SK-N-SH (cell line): ENCODE results near the gene SLC7A5. TPM values are rescaled to one million over a fixed set of nuclear protein-coding genes. Genes with fewer than 3 reads are reported as not detected.
A peak's percentile ranks its signal among the peaks of the same experiment; 100 is the strongest.
"Not testable (repeated sequence)": the region's sequence is repeated elsewhere in the genome, so short reads cannot be mapped to it uniquely, and the experiment has no call there.

Source experiments
- CTCF ChIA-PET: fragments of 300-600, 350-600 bp; formaldehyde crosslinking; extraction: SDS; loops from one replicate; lab custom pipeline; 2021; lab: Yijun Ruan, JAX
- POLR2A ChIA-PET: fragments of 350-600 bp; sonication (Branson Sonifier 250); formaldehyde crosslinking; extraction: SDS; loops from one replicate; lab custom pipeline; 2020; ENCODE audit warnings: antibody characterized with exemption, inconsistent platforms; lab: Yijun Ruan, JAX
- DNase-seq: peaks from one replicate; pipeline ENCODE4 v3.0.0; 2012
- H2AFZ ChIP-seq: fragments of 200-600 bp; sonication (generic); 2 replicates; pipeline ENCODE4 v1.8.1; 2016; ENCODE audit warnings: antibody characterized with exemption, mild to moderate bottlenecking, low read depth
- H3F3A ChIP-seq: fragments of 200-600 bp; sonication (generic); replicated peaks from 2 replicates; pipeline ENCODE3; 2016; ENCODE audit warnings: antibody characterized with exemption, mild to moderate bottlenecking; ENCODE audit not compliant: insufficient read depth
- H3K27ac ChIP-seq, 2 experiments: fragments of 200-500 bp in 1 of 2; fragments of 200-600 bp in 1 of 2; sonication (Bioruptor generic) in 1 of 2; sonication (generic), shearing (Covaris generic) in 1 of 2; 2 replicates each; pipeline versions ENCODE4 v1.5.1 to v1.6.1; 2014 to 2016; ENCODE audit warnings: low read depth in 2 of 2, inconsistent platforms in 1 of 2, low read length in 1 of 2, mild to moderate bottlenecking in 1 of 2, mixed read lengths in 1 of 2
- H3K27me3 ChIP-seq: fragments of 200-600 bp; sonication (generic), shearing (Covaris generic); 2 replicates; pipeline ENCODE4 v1.6.1; 2016; ENCODE audit warnings: mixed run types; ENCODE audit not compliant: insufficient read depth
- H3K36me3 ChIP-seq, 2 experiments: fragments of 200-500 bp in 1 of 2; fragments of 200-600 bp in 1 of 2; sonication (Bioruptor generic) in 1 of 2; sonication (generic) in 1 of 2; replicated peaks in 1 of 2; 2 replicates each; pipeline versions ENCODE3 to v1.5.1; 2014 to 2016; ENCODE audit warnings: low read length in 1 of 2, mild to moderate bottlenecking in 1 of 2; ENCODE audit not compliant: insufficient read depth in 2 of 2, control insufficient read depth in 1 of 2
- H3K4me1 ChIP-seq, 2 experiments: fragments of 200-500 bp in 1 of 2; fragments of 200-600 bp in 1 of 2; sonication (Bioruptor generic) in 1 of 2; sonication (generic), shearing (Covaris generic) in 1 of 2; 2 replicates each; pipeline versions ENCODE4 v1.5.1 to v1.6.1; 2014 to 2016; ENCODE audit warnings: low read depth in 1 of 2, low read length in 1 of 2, mixed run types in 1 of 2; ENCODE audit not compliant: insufficient read depth in 2 of 2, control insufficient read depth in 1 of 2
- H3K4me2 ChIP-seq: fragments of 200-600 bp; sonication (generic), shearing (Covaris generic); 2 replicates; pipeline ENCODE4 v1.6.1; 2017; ENCODE audit warnings: mixed run types
- H3K4me3 ChIP-seq, 2 experiments: fragments of 200-500 bp in 1 of 2; fragments of 200-600 bp in 1 of 2; sonication (Bioruptor generic) in 1 of 2; sonication (generic), shearing (Covaris generic) in 1 of 2; 2 replicates each; pipeline versions ENCODE4 v1.5.1 to v1.8.1; 2014 to 2016; ENCODE audit warnings: low read depth in 2 of 2, inconsistent platforms in 1 of 2, low read length in 1 of 2, mild to moderate bottlenecking in 1 of 2, mixed read lengths in 1 of 2, moderate library complexity in 1 of 2
- H3K79me2 ChIP-seq: fragments of 200-600 bp; sonication (generic); 2 replicates; pipeline ENCODE4 v1.8.1; 2017; ENCODE audit warnings: mild to moderate bottlenecking; ENCODE audit not compliant: insufficient read depth
- H3K9ac ChIP-seq: fragments of 200-600 bp; sonication (generic); 2 replicates; pipeline ENCODE4 v1.6.1; 2017; ENCODE audit warnings: mixed run types
- H3K9me2 ChIP-seq: fragments of 200-600 bp; sonication (generic); 2 replicates; pipeline ENCODE4 v1.6.1; 2017; ENCODE audit warnings: mixed run types
- H3K9me3 ChIP-seq: fragments of 200-600 bp; sonication (generic); 2 replicates; pipeline ENCODE4 v1.6.1; 2017; ENCODE audit warnings: mixed run types, mild to moderate bottlenecking, moderate library complexity
- H4K20me1 ChIP-seq: fragments of 200-600 bp; sonication (generic); 2 replicates; pipeline ENCODE4 v1.6.1; 2017; ENCODE audit warnings: mild to moderate bottlenecking, mixed run types; ENCODE audit not compliant: insufficient read depth
- FOSL2 ChIP-seq: IDR thresholded peaks from 2 replicates; pipeline ENCODE4 v1.4.0; 2012; ENCODE audit warnings: low read depth, mild to moderate bottlenecking, moderate library complexity, borderline replicate concordance
- JUND ChIP-seq: IDR thresholded peaks from 2 replicates; pipeline ENCODE4 v1.4.0; 2012
- MAX ChIP-seq: IDR thresholded peaks from 2 replicates; pipeline ENCODE4 v1.4.0; 2012; ENCODE audit warnings: low read depth
- MXI1 ChIP-seq: IDR thresholded peaks from 2 replicates; pipeline ENCODE4 v1.6.1; 2012; ENCODE audit warnings: mild to moderate bottlenecking, low read depth, low read length, improper control_type of control experiment
- SIN3A ChIP-seq: IDR thresholded peaks from 2 replicates; pipeline ENCODE4 v1.6.1; 2012; ENCODE audit warnings: low read depth, mild to moderate bottlenecking, low read length, moderate library complexity, borderline replicate concordance
- WGBS: methylation state at CpG from one replicate; pipeline ENCODE4 v1.1.6; 2017; ENCODE audit warnings: low lambda C conversion rate; 5-methylcytosine and 5-hydroxymethylcytosine counted together
- polyA plus RNA-seq, 3 experiments: library from polyadenylated mRNA; depleted of rRNA; stranded (reverse); fragments of >200 nt; gene quantifications; 2 replicates each; pipeline ENCODE4 v1.2.3, GENCODE V29; 2012
- TF ChIP-seq, protein P1 (sequence below): IDR thresholded peaks from 2 replicates; pipeline ENCODE4; 2012

SLC7A5 gene
- polyA plus RNA-seq, 1 of the 3 experiments (the other 2 are of a cell fraction), result 15.1 TPM

- H3K4me1 ChIP-seq, result peaks cover 4 to 16% of the 10 kb centered on the region in 2 experiments; a peak in 2 of 4 replicates
- H3K9me3 ChIP-seq, H2AFZ ChIP-seq, H3K27ac ChIP-seq, H3K27me3 ChIP-seq, DNase-seq, H3F3A ChIP-seq, H3K9me2 ChIP-seq, H3K9ac ChIP-seq, H3K4me2 ChIP-seq, H3K4me3 ChIP-seq, H3K36me3 ChIP-seq: not testable (repeated sequence)
- ChIA-PET CTCF (interaction anchor here (0.6 to 12.8 kb wide), 43 partner anchors 8 to 539 kb away, joined by 3 to 281 read pairs (median 5); partner anchors contain the start of gene KLHDC4), POLR2A (interaction anchor here (0.9 to 2.6 kb wide), 3 partner anchors 20 to 92 kb away, joined by 3 to 16 read pairs (median 13); no protein-coding TSS in a partner anchor)
- peaks cover 20% of the 10 kb centered on the region for H4K20me1 ChIP-seq
- WGBS, result 73% methylated on average over 13 of the region's 24 CpGs
- H3K79me2 ChIP-seq, result peaks cover 16% of the 10 kb centered on the region
These were observed 1.3 kb upstream of the SLC7A5 start for GRCh38 chr16:87870418-87871291.

- H3K9ac ChIP-seq, H3K4me2 ChIP-seq: not testable (repeated sequence)
These were observed 641 bp upstream of the SLC7A5 start for GRCh38 chr16:87869879-87870417.

GRCh38 chr16:87868254-87869029 lies 865 bp downstream of the SLC7A5 start:
- not testable (repeated sequence) for H3K9me2 ChIP-seq, H3K27me3 ChIP-seq, H3K9me3 ChIP-seq, H3K36me3 ChIP-seq, H3F3A ChIP-seq
- H3K4me1 ChIP-seq, result peaks cover 11 to 19% of the 10 kb centered on the region in 2 experiments; a peak in 2 of 4 replicates
- CTCF ChIA-PET, result interaction anchor here (1.1 to 12.8 kb wide), 5 partner anchors 20 to 100 kb away, joined by 3 to 281 read pairs (median 5); no protein-coding TSS in a partner anchor
- peak overlapping the region; percentile 95 for H3K4me2 ChIP-seq
- H3K4me3 ChIP-seq, result peak overlapping the region; percentile 60 to 72
- POLR2A ChIA-PET, result interaction anchor here (1.2 to 2.6 kb wide), 5 partner anchors 13 to 92 kb away, joined by 4 to 13 read pairs (median 7); no protein-coding TSS in a partner anchor
- peaks cover 33% of the 10 kb centered on the region for H3K79me2 ChIP-seq
- H3K9ac ChIP-seq, result peak overlapping the region; percentile 77; the same call in 1 of the 2 replicates
- H2AFZ ChIP-seq, result peak overlapping the region; percentile 46; the same call in 1 of the 2 replicates
- DNase-seq, result peak; percentile 30
- H3K27ac ChIP-seq, result peak overlapping the region in 1 of 2 experiments; percentile 56; a peak in 2 of 4 replicates
- H4K20me1 ChIP-seq, result peaks cover 35% of the 10 kb centered on the region
- 5% methylated on average over 31 of the region's 37 CpGs for WGBS
- TF ChIP-seq FOSL2 (peak; percentile 25; the same call in 1 of the 2 replicates), JUND (0 out of 2 replicates have a peak, but pooled peaks have one; percentile 10), SIN3A (peak; percentile 57; the same call in 1 of the 2 replicates), MAX (peak; percentile 92), MXI1 (peak; percentile 93)
- TF ChIP-seq, protein P1, sequence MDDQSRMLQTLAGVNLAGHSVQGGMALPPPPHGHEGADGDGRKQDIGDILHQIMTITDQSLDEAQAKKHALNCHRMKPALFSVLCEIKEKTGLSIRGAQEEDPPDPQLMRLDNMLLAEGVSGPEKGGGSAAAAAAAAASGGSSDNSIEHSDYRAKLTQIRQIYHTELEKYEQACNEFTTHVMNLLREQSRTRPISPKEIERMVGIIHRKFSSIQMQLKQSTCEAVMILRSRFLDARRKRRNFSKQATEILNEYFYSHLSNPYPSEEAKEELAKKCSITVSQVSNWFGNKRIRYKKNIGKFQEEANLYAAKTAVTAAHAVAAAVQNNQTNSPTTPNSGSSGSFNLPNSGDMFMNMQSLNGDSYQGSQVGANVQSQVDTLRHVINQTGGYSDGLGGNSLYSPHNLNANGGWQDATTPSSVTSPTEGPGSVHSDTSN, result peak; percentile 26; the same call in 1 of the 2 replicates

More at GRCh38 chr16:87869879-87870417, 641 bp upstream of the SLC7A5 start:
- WGBS, result 78% methylated on average over 13 of the region's 18 CpGs
- not testable (repeated sequence) for H3K4me3 ChIP-seq, H3K27ac ChIP-seq, DNase-seq, H3K9me2 ChIP-seq, H3K9me3 ChIP-seq, H3K27me3 ChIP-seq, H3F3A ChIP-seq, H2AFZ ChIP-seq, H3K36me3 ChIP-seq
- peaks cover 25% of the 10 kb centered on the region for H4K20me1 ChIP-seq
- peaks cover 7 to 16% of the 10 kb centered on the region in 2 experiments; a peak in 2 of 4 replicates for H3K4me1 ChIP-seq
- ChIA-PET CTCF (interaction anchor here (2.1 to 12.8 kb wide), 3 partner anchors 21 to 101 kb away, joined by 5 to 281 read pairs (median 207); no protein-coding TSS in a partner anchor), POLR2A (interaction anchor here (0.6 to 2.6 kb wide), 8 partner anchors 14 to 93 kb away, joined by 3 to 13 read pairs (median 6); partner anchors contain the start of gene BANP)
- peaks cover 21% of the 10 kb centered on the region for H3K79me2 ChIP-seq

DNA sequence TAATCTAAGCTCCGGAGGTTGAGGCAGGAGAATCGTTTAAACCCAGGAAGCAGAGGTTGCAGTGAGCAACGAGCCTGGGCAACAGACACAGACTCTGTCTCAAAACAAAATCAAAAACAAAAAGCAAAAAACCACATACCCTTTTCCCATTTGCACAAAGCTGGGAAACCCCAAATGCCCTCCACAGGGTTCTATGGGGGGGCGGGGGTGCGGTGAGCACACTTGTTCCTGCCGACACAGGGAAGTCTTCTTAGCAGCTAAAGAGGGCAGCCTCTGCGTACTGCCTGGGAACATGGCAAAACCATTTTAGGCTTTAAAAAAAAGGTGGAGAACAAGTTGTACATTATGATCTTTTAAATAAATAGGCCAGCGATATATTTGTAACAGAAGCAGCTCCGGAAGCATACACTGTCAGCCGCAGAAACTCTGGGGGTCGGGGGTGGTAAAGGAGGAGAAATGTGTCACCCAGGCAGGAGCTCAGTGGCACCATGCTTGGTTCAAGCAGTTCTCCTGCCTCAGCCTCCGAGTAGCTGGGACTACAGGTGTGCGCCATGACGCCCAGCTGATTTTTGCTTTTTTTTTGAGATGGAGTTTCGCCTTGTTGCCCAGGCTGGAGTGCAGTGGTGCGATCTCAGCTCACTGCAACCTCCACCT lies 3.3 kb downstream of the SLC7A5 start:
- H2AFZ ChIP-seq, H3K27ac ChIP-seq, H3F3A ChIP-seq, H3K9me3 ChIP-seq, H3K4me3 ChIP-seq, H3K36me3 ChIP-seq, H3K9me2 ChIP-seq, DNase-seq, H3K9ac ChIP-seq, H3K27me3 ChIP-seq: not testable (repeated sequence)
- Histone ChIP-seq H3K4me2 (peak overlapping the region; percentile 95; the same call in 1 of the 2 replicates), H3K4me1 (peaks cover 8 to 22% of the 10 kb centered on the region in 2 experiments; a peak in 2 of 4 replicates), H4K20me1 (peaks cover 51% of the 10 kb centered on the region), H3K79me2 (peaks cover 49% of the 10 kb centered on the region)
- 78% methylated on average over 16 of the region's 16 CpGs for WGBS
- ChIA-PET POLR2A (interaction anchor here (0.5 to 0.9 kb wide), 2 partner anchors 13 to 59 kb away, joined by 3 read pairs; no protein-coding TSS in a partner anchor), CTCF (interaction anchor here (0.6 to 12.8 kb wide), 4 partner anchors 17 to 96 kb away, joined by 3 to 207 read pairs (median 12); no protein-coding TSS in a partner anchor)
